Transverse colon (tissue), 4 donors: ENCODE results near the gene GARNL3. TPM values are rescaled to one million over a fixed set of nuclear protein-coding genes. Genes with fewer than 3 reads are reported as not detected.
A peak's percentile ranks its signal among the peaks of the same experiment; 100 is the strongest.

Experiments used
- DNase-seq: peaks from one replicate; pipeline ENCODE4 v3.0.0-alpha.2; 2019
- H3K27ac ChIP-seq, 4 donors: fragments of 200-600 bp; sonication (generic); 2 replicates each; pipeline ENCODE4 v1.5.1; 2016 to 2018; ENCODE audit warnings: inconsistent platforms in 4 of 4
- H3K27me3 ChIP-seq: fragments of 200-600 bp; sonication (generic); 2 replicates; pipeline ENCODE4 v1.5.1; 2017; ENCODE audit warnings: inconsistent platforms
- H3K36me3 ChIP-seq, 4 donors: fragments of 200-600 bp; sonication (generic); 2 replicates each; pipeline ENCODE4 v1.5.1; 2017 to 2019; ENCODE audit warnings: inconsistent platforms in 4 of 4
- H3K4me1 ChIP-seq, 4 donors: fragments of 200-600 bp; sonication (generic); 2 replicates each; pipeline ENCODE4 v1.5.1; 2017 to 2020; ENCODE audit warnings: inconsistent platforms in 4 of 4
- H3K4me3 ChIP-seq, 4 donors: fragments of 200-600 bp; sonication (generic); 1 replicate in 1 of 4; 2 replicates in 3 of 4; pipeline versions ENCODE4 v1.5.1 to v1.6.1; 2017 to 2019; ENCODE audit warnings: inconsistent platforms in 4 of 4
- H3K9me3 ChIP-seq, 2 donors: fragments of 200-600 bp; sonication (generic); 2 replicates each; pipeline ENCODE4 v1.5.1; 2017 to 2019; ENCODE audit warnings: inconsistent platforms in 2 of 2
- EP300 ChIP-seq: sonication (generic); formaldehyde crosslinking; IDR thresholded peaks from one replicate; pipeline ENCODE4 v1.6.1; 2017; ENCODE audit warnings: antibody characterized with exemption, low read depth
- POLR2A ChIP-seq: fragments of 450-650 bp; IDR thresholded peaks from one replicate; pipeline ENCODE4 v1.6.1; 2016; ENCODE audit warnings: antibody characterized with exemption, mild to moderate bottlenecking, moderate library complexity
- POLR2AphosphoS5 ChIP-seq, 3 donors: sonication (generic); formaldehyde crosslinking; IDR thresholded peaks; one replicate each; pipeline ENCODE4 v1.6.1; 2016; ENCODE audit warnings: antibody characterized with exemption in 3 of 3
- WGBS, 2 donors: methylation state at CpG; one replicate each; pipeline ENCODE4 v1.1.5; 2018; ENCODE audit warnings: low coverage in 1 of 2; 5-methylcytosine and 5-hydroxymethylcytosine counted together
- in situ Hi-C, 4 donors: fragments of 200-750 bp; cut with MboI; loops; one replicate each; pipeline versions ENCODE4 v1.15.0 to v1.15.1; 2017; ENCODE audit warnings: low sequenced_read_pairs in 3 of 4, low pct_ligation_motif_present in 1 of 4, low pct_unique_long_range_greater_than_20kb in 1 of 4
- intact Hi-C: fragments of 100-400 bp; cut with DNase I; formaldehyde crosslinking; loops from one replicate; pipeline ENCODE4 v1.15.1; 2023; ENCODE audit warnings: low total_unique reads
- total RNA-seq, 4 donors: library from RNA; depleted of rRNA; stranded (reverse); fragments of >200 nt; gene quantifications; one replicate each; pipeline ENCODE4 v1.1.0, GENCODE V29; 2016
- TF ChIP-seq, protein P1 (sequence below), 5 experiments: fragments of 200-600 bp in 3 of 5; fragments of 450-650 bp in 2 of 5; sonication (generic) in 3 of 5; IDR thresholded peaks; 1 replicate in 2 of 5; 2 replicates in 3 of 5; pipeline ENCODE4 v1.5.1; 2016 to 2017; ENCODE audit warnings: antibody characterized with exemption in 5 of 5, inconsistent platforms in 3 of 5, mild to moderate bottlenecking in 2 of 5, moderate library complexity in 1 of 5

The GARNL3 gene
- total RNA-seq, 4 donors from 2014 or later: 6.0 to 19.5 (median 11.8) TPM

DNA sequence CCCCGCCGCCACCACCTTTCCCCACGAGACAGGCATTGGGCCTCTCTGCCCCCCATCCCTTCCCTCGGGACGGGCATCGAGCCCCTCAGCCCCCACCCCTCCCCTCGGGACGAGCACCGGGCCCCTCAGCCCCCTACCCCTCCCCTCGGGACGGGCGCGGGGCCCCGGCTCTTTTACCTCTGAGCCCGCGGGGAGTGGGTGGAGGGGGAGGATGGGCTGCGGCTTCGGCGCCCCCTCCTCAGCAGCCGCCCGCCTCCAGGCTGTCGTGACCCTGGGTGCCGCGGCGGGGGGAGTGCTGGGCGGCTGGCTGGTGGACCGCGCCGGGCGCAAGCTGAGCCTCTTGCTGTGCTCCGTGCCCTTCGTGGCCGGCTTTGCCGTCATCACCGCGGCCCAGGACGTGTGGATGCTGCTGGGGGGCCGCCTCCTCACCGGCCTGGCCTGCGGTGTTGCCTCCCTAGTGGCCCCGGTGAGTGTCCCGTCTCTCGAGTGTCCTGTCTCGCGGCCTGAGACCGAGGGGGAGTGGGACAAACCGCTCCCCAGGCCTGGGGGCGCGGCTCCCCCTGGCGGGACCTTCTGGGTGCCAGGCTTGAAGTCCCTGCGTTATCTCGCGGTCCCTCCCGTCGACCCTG is 133.2 kb downstream of the GARNL3 start:
- DNase-seq: peak; percentile 57
- in situ Hi-C loops (no loop called here), intact Hi-C loops (loop anchor here (2.0 to 10.0 kb wide), 2 partner anchors 55 to 183 kb away; no protein-coding TSS in a partner anchor)

GRCh38 chr9:127398275-127398647 is 133.7 kb downstream of the GARNL3 start:
- Histone ChIP-seq H3K27me3 (no peaks in the 10 kb centered on the region), H3K9me3 (no peaks in the 10 kb centered on the region), H3K4me1 (peaks cover 7 to 22% (median 12%) of the 10 kb centered on the region in 4 donors), H3K27ac (peak overlapping the region; percentile 89 to 96 (median 95)), H3K36me3 (no peaks in the 10 kb centered on the region), H3K4me3 (peak overlapping the region; percentile 57 to 98 (median 82))
- DNase-seq: no peak
- in situ Hi-C loops: no loop called here
- intact Hi-C loops: loop anchor here (10.0 kb wide), 1 partner anchor 183 kb away; no protein-coding TSS in a partner anchor
- 37% methylated on average over 5 of the region's 5 CpGs; no CpG with 5 or more reads in 1 of the 2 donors for WGBS, 2 donors
- TF ChIP-seq POLR2A: no peak
- no peak for TF ChIP-seq EP300
- TF ChIP-seq, protein P1, sequence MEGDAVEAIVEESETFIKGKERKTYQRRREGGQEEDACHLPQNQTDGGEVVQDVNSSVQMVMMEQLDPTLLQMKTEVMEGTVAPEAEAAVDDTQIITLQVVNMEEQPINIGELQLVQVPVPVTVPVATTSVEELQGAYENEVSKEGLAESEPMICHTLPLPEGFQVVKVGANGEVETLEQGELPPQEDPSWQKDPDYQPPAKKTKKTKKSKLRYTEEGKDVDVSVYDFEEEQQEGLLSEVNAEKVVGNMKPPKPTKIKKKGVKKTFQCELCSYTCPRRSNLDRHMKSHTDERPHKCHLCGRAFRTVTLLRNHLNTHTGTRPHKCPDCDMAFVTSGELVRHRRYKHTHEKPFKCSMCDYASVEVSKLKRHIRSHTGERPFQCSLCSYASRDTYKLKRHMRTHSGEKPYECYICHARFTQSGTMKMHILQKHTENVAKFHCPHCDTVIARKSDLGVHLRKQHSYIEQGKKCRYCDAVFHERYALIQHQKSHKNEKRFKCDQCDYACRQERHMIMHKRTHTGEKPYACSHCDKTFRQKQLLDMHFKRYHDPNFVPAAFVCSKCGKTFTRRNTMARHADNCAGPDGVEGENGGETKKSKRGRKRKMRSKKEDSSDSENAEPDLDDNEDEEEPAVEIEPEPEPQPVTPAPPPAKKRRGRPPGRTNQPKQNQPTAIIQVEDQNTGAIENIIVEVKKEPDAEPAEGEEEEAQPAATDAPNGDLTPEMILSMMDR (IDR thresholded peaks at IDR 0.05): peak in 1 of 5 experiments; percentile 1

More for the DNA sequence above, 133.2 kb downstream of the GARNL3 start:
- H3K4me3 ChIP-seq: peak overlapping the region; percentile 57 to 98 (median 82)
- no peaks in the 10 kb centered on the region for H3K27me3 ChIP-seq
- no peaks in the 10 kb centered on the region for H3K9me3 ChIP-seq
- H3K27ac ChIP-seq: peak overlapping the region; percentile 89 to 96 (median 95)
- H3K4me1 ChIP-seq: peaks cover 7 to 22% (median 12%) of the 10 kb centered on the region in 4 donors
- H3K36me3 ChIP-seq: no peaks in the 10 kb centered on the region
- 1% methylated on average over 30 of the region's 55 CpGs; no CpG with 5 or more reads in 1 of the 2 donors for WGBS, 2 donors
- TF ChIP-seq, protein P1 (IDR thresholded peaks at IDR 0.05): peak; percentile 14 to 66 (median 41)
- no peak for TF ChIP-seq POLR2A

DNA sequence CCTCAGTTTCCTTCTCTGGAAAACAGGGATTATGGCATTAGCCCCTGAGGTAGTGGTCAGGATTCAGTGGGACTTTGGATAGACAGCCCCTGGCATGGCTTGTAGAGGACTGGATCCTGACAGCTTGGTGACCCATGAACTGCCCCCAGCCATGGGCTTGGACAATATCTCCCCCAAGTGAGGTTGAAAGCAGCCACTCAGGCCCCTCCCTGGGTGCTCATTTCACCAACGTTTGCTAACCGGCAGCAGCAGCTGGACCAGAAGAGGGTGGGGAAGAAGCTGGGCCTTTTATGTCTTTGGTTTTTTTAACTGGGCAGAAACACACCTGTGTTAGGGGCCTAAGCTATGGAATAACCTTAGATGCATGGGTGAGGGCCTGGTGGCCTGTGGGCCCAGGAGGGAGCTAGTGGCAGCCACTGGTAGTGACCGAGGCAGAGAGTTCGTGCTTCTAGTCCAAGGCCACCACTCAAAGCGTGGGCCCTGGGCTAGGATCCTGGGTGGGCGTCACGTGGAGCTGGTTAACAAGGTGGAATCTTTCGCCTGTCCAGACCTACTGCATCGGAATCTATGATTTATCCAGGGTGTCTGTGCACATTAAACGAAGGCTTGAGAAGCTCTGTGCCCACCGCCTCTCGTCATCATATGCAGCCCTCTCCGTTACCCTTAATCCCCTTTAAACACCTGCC is 134.3 kb downstream of the GARNL3 start:
- Histone ChIP-seq H3K27ac (no peak overlapping the region), H3K9me3 (no peaks in the 10 kb centered on the region), H3K27me3 (no peaks in the 10 kb centered on the region), H3K36me3 (peaks cover 0 to 4% (median 0%) of the 10 kb centered on the region in 4 donors), H3K4me1 (peaks cover 7 to 22% (median 12%) of the 10 kb centered on the region in 4 donors), H3K4me3 (peak overlapping the region in 1 of 4 donors; percentile 81)
- 67 to 85% methylated on average over 3 to 13 of the region's 13 CpGs for WGBS, 2 donors
- intact Hi-C loops: loop anchor here (10.0 kb wide), 1 partner anchor 184 kb away; no protein-coding TSS in a partner anchor
- DNase-seq: no peak
- in situ Hi-C loops: no loop called here
- TF ChIP-seq, protein P1 (IDR thresholded peaks at IDR 0.05): peak in 1 of 5 experiments; percentile 8
- TF ChIP-seq EP300 (no peak), POLR2AphosphoS5 (IDR thresholded peaks at IDR 0.05) (no peak)

DNA sequence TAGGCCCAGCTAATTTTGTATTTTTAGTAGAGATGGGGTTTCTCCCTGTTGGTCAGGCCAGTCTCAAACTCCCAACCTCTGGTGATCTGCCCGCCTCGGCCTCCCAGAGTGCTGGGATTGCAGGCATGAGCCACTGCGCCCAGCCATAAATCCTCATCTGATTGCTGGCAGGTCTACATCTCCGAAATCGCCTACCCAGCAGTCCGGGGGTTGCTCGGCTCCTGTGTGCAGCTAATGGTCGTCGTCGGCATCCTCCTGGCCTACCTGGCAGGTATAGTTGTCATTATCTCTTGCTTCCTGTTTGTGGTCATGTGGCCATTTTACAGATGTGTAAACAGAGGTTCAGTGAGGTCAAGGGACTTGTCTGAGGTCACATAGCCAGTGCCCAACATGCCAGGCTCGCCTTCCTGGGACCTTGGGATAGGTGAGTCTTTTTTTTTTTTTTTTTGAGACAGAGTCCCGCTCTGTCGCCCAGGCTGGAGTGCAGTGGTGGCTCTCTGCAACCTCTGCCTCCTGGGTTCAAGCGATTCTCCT is 135.2 kb downstream of the GARNL3 start:
- H3K27me3 ChIP-seq: no peaks in the 10 kb centered on the region
- WGBS, 2 donors: 97 to 100% methylated on average over 1 to 14 of the region's 14 CpGs
- no peak for DNase-seq
- H3K4me1 ChIP-seq: peaks cover 7 to 22% (median 12%) of the 10 kb centered on the region in 4 donors
- H3K4me3 ChIP-seq: no peak overlapping the region
- in situ Hi-C loops (no loop called here), intact Hi-C loops (loop anchor here (10.0 kb wide), 1 partner anchor 185 kb away; no protein-coding TSS in a partner anchor)
- H3K36me3 ChIP-seq: peaks cover 0 to 5% (median 0%) of the 10 kb centered on the region in 4 donors
- H3K9me3 ChIP-seq: no peaks in the 10 kb centered on the region
- no peak overlapping the region for H3K27ac ChIP-seq
- TF ChIP-seq, protein P1 (IDR thresholded peaks at IDR 0.05): no peak
- TF ChIP-seq POLR2AphosphoS5 (IDR thresholded peaks at IDR 0.05) (no peak), EP300 (no peak), POLR2A (no peak)
